NCI-H345 treated with DMSO at 0.1 percent for 48 hours (cell line): ENCODE results near the gene EMC6.
"Not testable (repeated sequence)": the region's sequence is repeated elsewhere in the genome, so short reads cannot be mapped to it uniquely, and the experiment has no call there.

Source experiments
- DNase-seq: peaks from one replicate; lab custom pipeline; 2025; ENCODE audit not compliant: unreplicated experiment; lab: John Stamatoyannopoulos, UW

Gene EMC6

GRCh38 chr17:3704931-3705717 is 36.5 kb downstream of the EMC6 start:
- DNase-seq: no peak

- DNase-seq: not testable (repeated sequence)
Observed at GRCh38 chr17:3705718-3705984, 37.0 kb downstream of the EMC6 start.

- DNase-seq: no peak
Observed at GRCh38 chr17:3708366-3708765, 39.8 kb downstream of the EMC6 start.

- DNase-seq: no peak
Observed at GRCh38 chr17:3710951-3711383, 42.4 kb downstream of the EMC6 start.

- no peak for DNase-seq
Observed at GRCh38 chr17:3712811-3713463, 44.3 kb downstream of the EMC6 start.

GRCh38 chr17:3715296-3715695 is 46.7 kb downstream of the EMC6 start:
- no peak for DNase-seq

GRCh38 chr17:3718201-3718600 is 49.6 kb downstream of the EMC6 start:
- DNase-seq: no peak

GRCh38 chr17:3719265-3719664 is 50.7 kb downstream of the EMC6 start:
- no peak for DNase-seq
